ENCODE measurements around the gene NLRP6.
"Not testable (repeated sequence)": the region's sequence is repeated elsewhere in the genome, so short reads cannot be mapped to it uniquely, and the experiment has no call there.

NLRP6 gene

GRCh38 chr11:281486-282161, 3.4 kb downstream of the NLRP6 start:
- no peak for DNase-seq (ENCODE audit: low read depth, low spot score)

- DNase-seq (ENCODE audit: low read depth, low spot score), result no peak
These were observed 4.0 kb downstream of the NLRP6 start for GRCh38 chr11:282171-282570.

GRCh38 chr11:282630-283360, 4.6 kb downstream of the NLRP6 start:
- DNase-seq (ENCODE audit: low read depth, low spot score), result no peak

- no peak for DNase-seq (ENCODE audit: low read depth, low spot score)
These were observed 5.3 kb downstream of the NLRP6 start for GRCh38 chr11:283405-284104.

GRCh38 chr11:284105-285020, 6.2 kb downstream of the NLRP6 start:
- DNase-seq (ENCODE audit: low read depth, low spot score), result no peak

- DNase-seq (ENCODE audit: low read depth, low spot score), result no peak
These were observed 7.0 kb downstream of the NLRP6 start for GRCh38 chr11:285021-285893.

- no peak for DNase-seq (ENCODE audit: low read depth, low spot score)
These were observed 7.7 kb downstream of the NLRP6 start for GRCh38 chr11:285894-286220.

GRCh38 chr11:286977-287820, 9.0 kb downstream of the NLRP6 start:
- DNase-seq (ENCODE audit: low read depth, low spot score), result not testable (repeated sequence)

- no peak for DNase-seq (ENCODE audit: low read depth, low spot score)
These were observed 9.7 kb downstream of the NLRP6 start for GRCh38 chr11:287821-288477.

GRCh38 chr11:288478-289397, 10.5 kb downstream of the NLRP6 start, which contains the start of gene PGGHG:
TSS of gene PGGHG (plus strand) at chr11:289126. CDS start at chr11:289817, 691 bp downstream.
- no peak for DNase-seq (ENCODE audit: low read depth, low spot score)

- DNase-seq (ENCODE audit: low read depth, low spot score), result no peak
These were observed 11.1 kb downstream of the NLRP6 start for GRCh38 chr11:289398-289711.

- no peak for DNase-seq (ENCODE audit: low read depth, low spot score)
These were observed 11.8 kb downstream of the NLRP6 start for GRCh38 chr11:289712-290620.

GRCh38 chr11:290621-291231, 12.5 kb downstream of the NLRP6 start:
- no peak for DNase-seq (ENCODE audit: low read depth, low spot score)

- DNase-seq (ENCODE audit: low read depth, low spot score), result no peak
These were observed 13.3 kb downstream of the NLRP6 start for GRCh38 chr11:291281-292210.

- DNase-seq (ENCODE audit: low read depth, low spot score), result no peak
These were observed 14.3 kb downstream of the NLRP6 start for GRCh38 chr11:292211-293121.

Measured in activated naive CD8-positive, alpha-beta T cell treated with anti-CD3 and anti-CD28 coated beads, Interleukin-2, amount 50 U/mL, for 16 hours (primary cell).